Ishikawa (cell line): ENCODE measurements around the gene PDYN.

ENCODE experiments used
- CEBPB ChIP-seq: IDR thresholded peaks from 2 replicates; pipeline ENCODE4 v1.6.1; 2012
- CREB1 ChIP-seq: IDR thresholded peaks from 2 replicates; pipeline ENCODE4 v1.6.1; 2012; ENCODE audit warnings: low read depth
- EGR1 ChIP-seq: IDR thresholded peaks from 2 replicates; pipeline ENCODE4 v1.6.1; 2012
- EP300 ChIP-seq: IDR thresholded peaks from 2 replicates; pipeline ENCODE4 v1.6.1; 2012; ENCODE audit warnings: borderline replicate concordance
- FOXM1 ChIP-seq: IDR thresholded peaks from 2 replicates; pipeline ENCODE4 v1.6.1; 2012; ENCODE audit warnings: low read depth, borderline replicate concordance
- NFIC ChIP-seq: IDR thresholded peaks from 2 replicates; pipeline ENCODE4 v1.6.1; 2012
- RAD21 ChIP-seq: IDR thresholded peaks from 2 replicates; pipeline ENCODE4 v1.6.1; 2012; ENCODE audit warnings: low read depth
- TAF1 ChIP-seq: IDR thresholded peaks from 2 replicates; pipeline ENCODE4 v1.6.1; 2012; ENCODE audit warnings: low read depth, mild to moderate bottlenecking
- TCF12 ChIP-seq: IDR thresholded peaks from 2 replicates; pipeline ENCODE4 v1.6.1; 2012; ENCODE audit warnings: low read depth
- TEAD4 ChIP-seq: IDR thresholded peaks from 2 replicates; pipeline ENCODE4 v1.6.1; 2012
- YY1 ChIP-seq: IDR thresholded peaks from 2 replicates; pipeline ENCODE4 v1.6.1; 2012; ENCODE audit warnings: low read depth
- ZBTB7A ChIP-seq: IDR thresholded peaks from 2 replicates; pipeline ENCODE4 v1.6.1; 2012; ENCODE audit warnings: low read depth
- TF ChIP-seq, protein P1 (sequence below): IDR thresholded peaks from 2 replicates; pipeline ENCODE4 v1.6.1; 2012; ENCODE audit warnings: low read depth, mild to moderate bottlenecking
- TF ChIP-seq, protein P2 (sequence below): IDR thresholded peaks from 2 replicates; pipeline ENCODE4 v1.6.1; 2012
- TF ChIP-seq, protein P3 (sequence below): IDR thresholded peaks from 2 replicates; pipeline ENCODE4 v1.6.1; 2012

PDYN gene

DNA sequence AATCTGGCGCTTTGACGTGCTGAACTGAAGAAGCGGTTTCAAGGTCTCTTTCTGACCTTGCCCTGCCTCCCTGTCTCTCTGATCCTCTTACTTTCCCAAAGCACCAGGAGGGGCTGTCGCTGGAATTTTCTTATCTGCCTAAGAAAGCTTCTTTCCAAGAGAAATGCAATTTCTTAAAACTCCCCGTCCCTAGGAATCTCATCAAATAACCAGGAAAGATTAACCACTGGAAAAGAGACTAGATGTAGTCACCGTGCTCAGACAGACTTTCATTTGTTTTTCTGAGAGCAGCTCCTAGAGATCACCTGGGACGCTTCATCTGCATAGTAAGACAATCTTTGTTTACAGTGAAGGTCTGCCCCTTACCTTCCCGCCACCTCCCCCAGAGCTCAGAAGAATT lies 38.6 kb downstream of the PDYN start:
- TF ChIP-seq, protein P1, sequence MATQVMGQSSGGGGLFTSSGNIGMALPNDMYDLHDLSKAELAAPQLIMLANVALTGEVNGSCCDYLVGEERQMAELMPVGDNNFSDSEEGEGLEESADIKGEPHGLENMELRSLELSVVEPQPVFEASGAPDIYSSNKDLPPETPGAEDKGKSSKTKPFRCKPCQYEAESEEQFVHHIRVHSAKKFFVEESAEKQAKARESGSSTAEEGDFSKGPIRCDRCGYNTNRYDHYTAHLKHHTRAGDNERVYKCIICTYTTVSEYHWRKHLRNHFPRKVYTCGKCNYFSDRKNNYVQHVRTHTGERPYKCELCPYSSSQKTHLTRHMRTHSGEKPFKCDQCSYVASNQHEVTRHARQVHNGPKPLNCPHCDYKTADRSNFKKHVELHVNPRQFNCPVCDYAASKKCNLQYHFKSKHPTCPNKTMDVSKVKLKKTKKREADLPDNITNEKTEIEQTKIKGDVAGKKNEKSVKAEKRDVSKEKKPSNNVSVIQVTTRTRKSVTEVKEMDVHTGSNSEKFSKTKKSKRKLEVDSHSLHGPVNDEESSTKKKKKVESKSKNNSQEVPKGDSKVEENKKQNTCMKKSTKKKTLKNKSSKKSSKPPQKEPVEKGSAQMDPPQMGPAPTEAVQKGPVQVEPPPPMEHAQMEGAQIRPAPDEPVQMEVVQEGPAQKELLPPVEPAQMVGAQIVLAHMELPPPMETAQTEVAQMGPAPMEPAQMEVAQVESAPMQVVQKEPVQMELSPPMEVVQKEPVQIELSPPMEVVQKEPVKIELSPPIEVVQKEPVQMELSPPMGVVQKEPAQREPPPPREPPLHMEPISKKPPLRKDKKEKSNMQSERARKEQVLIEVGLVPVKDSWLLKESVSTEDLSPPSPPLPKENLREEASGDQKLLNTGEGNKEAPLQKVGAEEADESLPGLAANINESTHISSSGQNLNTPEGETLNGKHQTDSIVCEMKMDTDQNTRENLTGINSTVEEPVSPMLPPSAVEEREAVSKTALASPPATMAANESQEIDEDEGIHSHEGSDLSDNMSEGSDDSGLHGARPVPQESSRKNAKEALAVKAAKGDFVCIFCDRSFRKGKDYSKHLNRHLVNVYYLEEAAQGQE = no peak
- TF ChIP-seq TEAD4 (no peak), TAF1 (no peak), ZBTB7A (no peak)
- TF ChIP-seq, protein P2, sequence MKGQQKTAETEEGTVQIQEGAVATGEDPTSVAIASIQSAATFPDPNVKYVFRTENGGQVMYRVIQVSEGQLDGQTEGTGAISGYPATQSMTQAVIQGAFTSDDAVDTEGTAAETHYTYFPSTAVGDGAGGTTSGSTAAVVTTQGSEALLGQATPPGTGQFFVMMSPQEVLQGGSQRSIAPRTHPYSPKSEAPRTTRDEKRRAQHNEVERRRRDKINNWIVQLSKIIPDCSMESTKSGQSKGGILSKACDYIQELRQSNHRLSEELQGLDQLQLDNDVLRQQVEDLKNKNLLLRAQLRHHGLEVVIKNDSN = no peak
- TF ChIP-seq, protein P3, sequence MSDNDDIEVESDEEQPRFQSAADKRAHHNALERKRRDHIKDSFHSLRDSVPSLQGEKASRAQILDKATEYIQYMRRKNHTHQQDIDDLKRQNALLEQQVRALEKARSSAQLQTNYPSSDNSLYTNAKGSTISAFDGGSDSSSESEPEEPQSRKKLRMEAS = no peak

DNA sequence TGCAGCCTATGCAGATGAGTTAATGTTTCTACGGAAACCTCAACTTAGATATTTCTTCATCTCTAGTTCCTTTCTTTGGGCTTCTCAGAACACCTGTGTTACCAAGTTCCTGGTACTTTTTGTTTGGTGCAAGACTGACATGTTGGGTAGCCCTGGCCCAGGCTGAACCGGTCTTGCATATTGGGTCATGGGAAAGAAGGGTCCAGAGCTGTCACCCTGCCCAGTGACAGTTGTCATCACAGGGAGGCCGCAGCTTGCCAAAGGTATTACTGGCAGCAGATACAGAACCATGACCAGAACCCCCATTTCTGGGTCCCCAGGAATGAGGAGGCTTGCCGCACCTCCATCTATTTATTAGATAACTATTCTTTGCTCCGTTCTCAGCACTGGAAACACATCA lies 40.2 kb downstream of the PDYN start:
- TF ChIP-seq, protein P1 = no peak
- TF ChIP-seq YY1 (no peak), TCF12 (no peak), EGR1 (no peak), ZBTB7A (no peak), TAF1 (no peak), FOXM1 (no peak)

DNA sequence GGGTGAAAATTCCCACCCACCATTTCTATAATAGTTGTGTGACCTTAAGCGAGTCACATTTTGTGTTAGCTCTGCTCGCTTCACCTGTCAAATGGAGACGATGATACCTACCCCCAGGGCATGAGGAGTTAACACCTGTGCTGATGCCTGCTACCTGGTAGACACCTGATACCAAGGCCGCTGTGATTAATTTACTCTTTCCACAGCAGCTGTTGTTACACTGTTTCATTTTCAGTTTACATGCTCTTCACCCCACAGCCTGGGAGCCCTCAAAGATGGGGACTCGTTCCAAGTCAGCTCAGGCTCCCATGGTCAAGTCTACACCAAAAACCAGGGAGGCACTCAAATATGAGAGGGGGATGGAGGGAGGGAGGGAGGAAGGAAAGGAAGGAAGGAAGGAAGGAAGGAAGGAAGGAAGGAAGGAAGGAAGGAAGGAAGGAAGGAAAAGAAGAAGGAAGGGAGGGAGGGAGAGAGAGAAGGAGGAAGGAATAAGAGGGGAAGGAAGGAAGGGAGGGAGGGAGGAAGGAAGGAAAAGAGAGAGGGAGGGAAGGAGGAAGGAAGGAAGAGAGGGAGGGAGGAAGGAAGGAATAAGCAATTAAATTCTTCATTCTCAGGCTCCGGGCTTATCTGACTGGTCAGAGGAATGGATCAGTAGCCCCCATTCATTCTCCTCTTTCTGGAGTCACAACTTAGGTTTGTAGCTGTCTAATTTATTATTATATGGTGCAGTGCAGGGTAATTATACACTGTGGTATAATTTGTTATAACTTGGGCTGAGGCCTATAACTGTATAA lies 40.9 kb downstream of the PDYN start:
- TF ChIP-seq FOXM1 (no peak), RAD21 (no peak), EGR1 (no peak), TAF1 (no peak), TEAD4 (no peak)
- TF ChIP-seq, protein P3 = no peak
- TF ChIP-seq, protein P1 = no peak
- TF ChIP-seq, protein P2 = no peak

DNA sequence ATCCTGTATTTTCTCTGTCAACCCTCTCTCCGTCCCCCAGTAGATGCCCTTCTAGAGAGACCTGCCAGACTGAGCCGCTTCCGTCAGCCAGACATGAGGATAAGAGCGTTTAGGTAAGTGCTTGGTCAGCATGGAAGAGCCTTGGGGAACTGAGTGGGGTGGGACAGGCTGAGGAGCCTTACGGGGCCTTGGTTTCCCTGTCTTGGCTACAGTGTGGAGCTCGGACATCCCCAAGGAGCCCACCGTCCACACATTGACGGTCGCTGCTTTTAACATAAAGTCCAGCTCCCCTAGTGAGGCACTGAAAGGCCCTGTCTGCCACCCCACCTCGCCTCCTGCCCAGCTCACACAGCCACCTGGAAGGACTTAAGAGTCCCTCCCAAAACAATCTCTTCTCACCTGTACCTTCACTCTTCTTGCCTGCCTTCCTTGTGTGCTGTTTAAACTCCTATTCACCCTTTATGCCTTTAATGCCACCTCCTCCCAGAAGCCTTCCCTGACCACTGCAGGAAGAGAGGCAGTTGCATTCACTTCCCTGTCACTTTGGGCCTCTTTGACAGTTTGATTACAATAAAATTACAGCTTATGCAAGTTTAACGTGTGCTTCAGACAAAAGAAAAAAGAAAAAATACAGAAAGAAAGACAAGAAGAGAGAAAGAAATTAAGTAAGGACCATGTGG lies 42.3 kb downstream of the PDYN start:
- TF ChIP-seq TAF1 (no peak), NFIC (no peak), ZBTB7A (no peak), YY1 (no peak), RAD21 (no peak), CEBPB (no peak), EGR1 (no peak), EP300 (no peak), TCF12 (no peak), TEAD4 (no peak), FOXM1 (no peak), CREB1 (no peak)
- TF ChIP-seq, protein P2 = no peak
- TF ChIP-seq, protein P3 = no peak
- TF ChIP-seq, protein P1 = no peak
